Testis (tissue), 3 donors: ENCODE results near the gene THADA. TPM values are rescaled to one million over a fixed set of nuclear protein-coding genes. Genes with fewer than 3 reads are reported as not detected.

Experiments
- DNase-seq: peaks from one replicate; pipeline ENCODE4 v3.0.0-alpha.2; 2019
- H3K27ac ChIP-seq, 2 donors: fragments of 200-600 bp; sonication (generic); one replicate each; pipeline ENCODE4 v1.5.1; 2019
- H3K27me3 ChIP-seq: fragments of 200-600 bp; sonication (generic); one replicate; pipeline ENCODE4 v1.5.1; 2019
- H3K36me3 ChIP-seq: fragments of 200-600 bp; sonication (generic); one replicate; pipeline ENCODE4 v1.5.1; 2017; ENCODE audit warnings: low read depth; ENCODE audit errors: missing control alignments
- H3K4me1 ChIP-seq: fragments of 200-600 bp; sonication (generic); one replicate; pipeline ENCODE4 v1.5.1; 2019
- H3K4me3 ChIP-seq, 2 donors: fragments of 200-600 bp; sonication (generic); one replicate each; pipeline ENCODE4 v1.5.1; 2017 to 2019
- H3K9me3 ChIP-seq: fragments of 200-600 bp; sonication (generic); one replicate; pipeline ENCODE4 v1.5.1; 2017
- CTCF ChIP-seq, 3 experiments: fragments of 450-650 bp in 2 of 3; fragments of 200-600 bp in 1 of 3; sonication (generic) in 1 of 3; IDR thresholded peaks; one replicate each; pipeline ENCODE4 v1.5.1; 2016 to 2019; ENCODE audit warnings: antibody characterized with exemption in 3 of 3, mild to moderate bottlenecking in 2 of 3, moderate library complexity in 1 of 3
- POLR2A ChIP-seq: fragments of 450-650 bp; IDR thresholded peaks from one replicate; pipeline ENCODE4 v1.6.1; 2017; ENCODE audit warnings: antibody characterized with exemption, mild to moderate bottlenecking, moderate library complexity
- whole genome bisulfite sequencing, 2 donors: methylation state at CpG; one replicate each; pipeline ENCODE4 v1.1.5; 2018; 5-methylcytosine and 5-hydroxymethylcytosine counted together
- intact Hi-C: fragments of 100-400 bp; cut with DNase I; formaldehyde crosslinking; loops from one replicate; pipeline ENCODE4 v1.15.1; 2023; ENCODE audit warnings: low total_unique reads
- polyA plus RNA-seq: library from polyadenylated mRNA; stranded (reverse); fragments of 350-450 nt; fragmentation: Illumina TruSeq; extraction: RNeasy Lipid Tissue Mini Kit (QIAGEN cat#74804); gene quantifications from one replicate; pipeline ENCODE4 v1.2.3, GENCODE V29; 2014; ENCODE audit warnings: low read depth, low replicate concordance; ENCODE audit not compliant: insufficient read depth
- small RNA-seq, 2 donors: library from RNA; depleted of rRNA; stranded (forward); fragments of <200 nt; gene quantifications; one replicate each; pipeline ENCODE3, GENCODE V24; 2016
- total RNA-seq, 2 donors: library from RNA; depleted of rRNA; stranded (reverse); fragments of >200 nt; gene quantifications; one replicate each; pipeline ENCODE4 v1.2.3, GENCODE V29; 2016

Gene THADA
- total and polyA plus RNA-seq, 3 donors from 2014 or later, result 29.5 to 43.9 (median 39.5) TPM

- intact Hi-C loops, result no loop called here
- WGBS, 2 donors, result 88 to 95% methylated on average over 4 of the region's 4 CpGs
Measured at GRCh38 chr2:43185146-43185545, 410.7 kb downstream of the THADA start.

GRCh38 chr2:43184339-43184895, 411.4 kb downstream of the THADA start:
- 86 to 91% methylated on average over 12 of the region's 12 CpGs for WGBS, 2 donors
- Histone ChIP-seq H3K9me3 (no peaks in the 10 kb centered on the region), H3K27me3 (no peaks in the 10 kb centered on the region), H3K36me3 (no peaks in the 10 kb centered on the region), H3K4me1 (peaks cover 1% of the 10 kb centered on the region), H3K27ac (no peak overlapping the region), H3K4me3 (no peak overlapping the region)
- no peak for DNase-seq
- no peak for TF ChIP-seq CTCF (IDR thresholded peaks at IDR 0.05)
- TF ChIP-seq POLR2A, result no peak
- intact Hi-C loops, result no loop called here

More at GRCh38 chr2:43185146-43185545, 410.7 kb downstream of the THADA start:
- no peaks in the 10 kb centered on the region for H3K9me3 ChIP-seq
- H3K4me3 ChIP-seq, result no peak overlapping the region
- no peak overlapping the region for H3K27ac ChIP-seq
- no peaks in the 10 kb centered on the region for H3K27me3 ChIP-seq
- no peak for DNase-seq
- H3K36me3 ChIP-seq, result no peaks in the 10 kb centered on the region
- H3K4me1 ChIP-seq, result no peaks in the 10 kb centered on the region
- TF ChIP-seq POLR2A (no peak), CTCF (IDR thresholded peaks at IDR 0.05) (no peak)

GRCh38 chr2:43183743-43184142, 412.1 kb downstream of the THADA start:
- WGBS, 2 donors, result 70 to 91% methylated on average over 5 of the region's 5 CpGs
- TF ChIP-seq CTCF (IDR thresholded peaks at IDR 0.05) (no peak), POLR2A (no peak)
- DNase-seq, result no peak
- intact Hi-C loops, result no loop called here
- Histone ChIP-seq H3K36me3 (no peaks in the 10 kb centered on the region), H3K4me1 (peaks cover 8% of the 10 kb centered on the region), H3K27me3 (no peaks in the 10 kb centered on the region), H3K27ac (no peak overlapping the region), H3K9me3 (no peaks in the 10 kb centered on the region), H3K4me3 (no peak overlapping the region)

GRCh38 chr2:43180897-43181296, 414.9 kb downstream of the THADA start:
- WGBS, 2 donors, result 96 to 97% methylated on average over 8 of the region's 8 CpGs
- no peak for DNase-seq
- Histone ChIP-seq H3K4me3 (no peak overlapping the region), H3K9me3 (no peaks in the 10 kb centered on the region), H3K27ac (no peak overlapping the region), H3K36me3 (no peaks in the 10 kb centered on the region), H3K4me1 (peaks cover 16% of the 10 kb centered on the region), H3K27me3 (no peaks in the 10 kb centered on the region)
- TF ChIP-seq POLR2A (no peak), CTCF (IDR thresholded peaks at IDR 0.05) (no peak)
- intact Hi-C loops, result no loop called here

Small RNA genes lying within 50 kb of the gene (small RNA-seq; reads per million reads assigned to genes)
- gene RF00019 (0 reads per million in 2 donors), gene RN7SL531P (0 reads per million in 2 donors), gene RNU6-958P (0 reads per million in 2 donors)

Other genes starting within 250 kb of the THADA start
- 10 to 100 TPM; 45.3 to 80.2 TPM for gene PLEKHH2, start 41.2 kb upstream of the THADA start, total RNA-seq
- 7.4 TPM for gene PLEKHH2, start 41.2 kb upstream of the THADA start, polyA plus RNA-seq
- 1 to 10 TPM; 3.1 to 5.8 TPM for gene C1GALT1C1L, start 80.4 kb upstream of the THADA start, total RNA-seq
- gene C1GALT1C1L, start 80.4 kb upstream of the THADA start, polyA plus RNA-seq, result 8.6 TPM
- gene DYNC2LI1, start 178.0 kb upstream of the THADA start, total RNA-seq, result 10 to 100 TPM; 48.8 to 60.4 TPM
- gene DYNC2LI1, start 178.0 kb upstream of the THADA start, polyA plus RNA-seq, result 66.8 TPM
- gene ABCG5, start 242.8 kb upstream of the THADA start, total RNA-seq, result not detected
- 0.16 TPM for gene ABCG5, start 242.8 kb upstream of the THADA start, polyA plus RNA-seq
- under 1 TPM; 0.24 to 0.43 TPM for gene ABCG8, start 242.9 kb upstream of the THADA start, total RNA-seq
- not detected for gene ABCG8, start 242.9 kb upstream of the THADA start, polyA plus RNA-seq